GM20000 (cell line): ENCODE results near the gene KLLN.
"Not testable (repeated sequence)": the region's sequence is repeated elsewhere in the genome, so short reads cannot be mapped to it uniquely, and the experiment has no call there.

ENCODE experiments used
- DNase-seq: peaks from one replicate; pipeline ENCODE4 v3.0.0; 2012; ENCODE audit warnings: low spot score
- CTCF ChIP-seq: IDR thresholded peaks from 2 replicates; pipeline ENCODE4 v1.5.1; 2012; ENCODE audit warnings: mild to moderate bottlenecking, control low read depth; ENCODE audit errors: extremely low read depth, missing control alignments

KLLN gene

GRCh38 chr10:87850742-87851205, 12.6 kb downstream of the KLLN start:
- peak; percentile 36 for DNase-seq
- peak; percentile 34 for TF ChIP-seq CTCF

DNA sequence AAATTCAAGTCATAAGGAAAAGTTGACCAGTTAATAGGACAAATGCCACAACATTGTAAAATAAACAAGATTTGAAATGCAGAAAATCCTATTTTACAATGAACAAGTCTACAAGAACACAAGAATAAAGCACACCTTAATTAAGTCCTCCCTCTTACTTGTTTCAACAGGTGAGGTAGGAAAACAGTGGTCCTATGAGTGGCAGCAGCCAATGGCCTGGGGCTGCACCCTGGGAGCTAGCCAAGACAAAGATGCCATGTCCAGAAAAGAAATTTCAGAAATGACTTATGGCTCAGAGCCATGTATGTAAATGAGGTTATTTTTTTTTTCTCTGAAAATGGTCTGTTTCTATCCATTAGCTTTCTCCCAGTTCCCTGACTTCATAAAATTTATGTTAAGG, 14.3 kb downstream of the KLLN start:
- DNase-seq: no peak
- TF ChIP-seq CTCF: no peak

GRCh38 chr10:87847550-87847949, 15.8 kb downstream of the KLLN start:
- no peak for DNase-seq
- no peak for TF ChIP-seq CTCF

GRCh38 chr10:87846711-87847110, 16.6 kb downstream of the KLLN start:
- DNase-seq: not testable (repeated sequence)

DNA sequence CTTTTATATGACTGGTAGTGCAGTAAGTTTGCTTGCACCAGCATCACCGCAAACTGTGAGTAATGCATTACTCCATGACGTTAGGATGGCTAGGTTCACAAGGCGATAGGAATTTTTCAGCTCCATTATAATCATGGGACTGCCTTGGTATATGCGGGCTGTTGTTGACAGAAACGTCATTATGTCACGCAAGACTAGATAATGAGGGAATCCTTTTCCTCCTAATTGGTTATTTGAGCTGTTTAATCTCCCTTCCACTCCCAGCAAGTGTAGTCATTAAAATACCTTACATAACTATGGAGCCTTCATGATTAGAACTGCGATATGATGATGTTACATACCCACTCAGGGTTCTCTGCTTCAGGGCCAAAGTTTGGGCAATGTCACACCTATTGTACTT, 17.3 kb downstream of the KLLN start:
- no peak for TF ChIP-seq CTCF
- DNase-seq: no peak

- no peak for TF ChIP-seq CTCF
- no peak for DNase-seq
These were observed 17.7 kb downstream of the KLLN start for GRCh38 chr10:87845624-87845998.

- no peak for TF ChIP-seq CTCF
- DNase-seq: no peak
These were observed 18.3 kb downstream of the KLLN start for GRCh38 chr10:87844837-87845623.

DNA sequence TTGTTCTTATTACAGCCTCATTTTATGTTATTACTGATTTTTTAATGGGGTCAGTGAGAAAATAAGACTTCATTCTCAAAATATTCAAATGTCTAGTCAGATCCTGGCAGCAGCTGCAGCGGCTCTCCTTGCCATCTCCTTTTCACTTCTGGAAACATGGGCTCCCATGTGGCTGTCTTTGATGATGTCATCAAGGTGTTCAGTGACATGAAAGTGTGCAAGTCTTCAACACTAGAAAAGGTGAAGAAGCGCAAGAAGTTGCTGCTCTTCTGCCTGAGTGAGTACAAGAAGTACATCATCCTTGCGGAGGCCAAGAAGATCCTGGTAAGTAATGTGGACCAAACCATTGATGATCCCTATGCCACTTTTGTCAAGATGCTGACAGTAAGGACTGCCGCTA, 19.6 kb downstream of the KLLN start:
- DNase-seq: no peak
- no peak for TF ChIP-seq CTCF
